ENCODE data around the gene SLC1A4.

SLC1A4 gene

DNA sequence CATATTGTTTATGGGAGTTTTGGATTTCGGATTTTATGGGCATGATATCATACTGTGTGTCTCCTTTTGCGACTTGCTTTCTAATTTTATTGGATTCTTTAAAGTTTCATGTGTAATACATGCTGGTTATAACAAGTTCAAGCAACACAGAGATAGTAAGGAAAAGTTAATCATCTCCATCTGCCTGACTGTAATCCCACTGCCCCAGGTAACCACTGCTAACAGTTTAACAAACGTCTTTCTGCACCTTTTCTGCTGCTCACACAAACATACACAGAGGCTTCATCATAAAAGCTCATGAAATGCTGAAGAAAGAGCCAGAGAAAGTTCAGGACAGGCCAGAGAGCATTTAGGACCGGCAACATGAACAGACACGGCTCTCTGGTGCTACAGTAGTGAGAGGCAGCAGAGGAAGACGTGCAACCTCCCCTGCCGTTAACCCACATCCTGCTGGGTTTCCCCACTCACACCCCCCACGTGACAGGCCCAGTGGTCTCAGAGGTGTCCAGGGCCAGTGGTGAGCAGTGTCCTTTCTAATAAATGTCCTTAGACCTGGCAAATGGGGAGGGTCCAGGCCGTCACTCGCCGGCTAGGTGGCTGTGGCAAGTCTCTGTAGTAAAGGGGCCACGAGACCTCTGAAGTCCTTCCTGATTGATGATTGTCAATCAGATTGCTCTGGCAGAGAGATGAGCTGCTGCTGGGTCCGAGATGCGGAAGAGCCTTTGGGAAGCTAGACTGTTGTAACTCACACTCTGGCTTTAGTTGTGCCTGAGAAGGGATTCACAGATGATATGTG, 43.0 kb upstream of the SLC1A4 start:
- H3K4me3 ChIP-seq (ENCODE audit: low read length), result no peak overlapping the region
- no peak for DNase-seq (ENCODE audit: low read depth)
- TF ChIP-seq, protein P1, sequence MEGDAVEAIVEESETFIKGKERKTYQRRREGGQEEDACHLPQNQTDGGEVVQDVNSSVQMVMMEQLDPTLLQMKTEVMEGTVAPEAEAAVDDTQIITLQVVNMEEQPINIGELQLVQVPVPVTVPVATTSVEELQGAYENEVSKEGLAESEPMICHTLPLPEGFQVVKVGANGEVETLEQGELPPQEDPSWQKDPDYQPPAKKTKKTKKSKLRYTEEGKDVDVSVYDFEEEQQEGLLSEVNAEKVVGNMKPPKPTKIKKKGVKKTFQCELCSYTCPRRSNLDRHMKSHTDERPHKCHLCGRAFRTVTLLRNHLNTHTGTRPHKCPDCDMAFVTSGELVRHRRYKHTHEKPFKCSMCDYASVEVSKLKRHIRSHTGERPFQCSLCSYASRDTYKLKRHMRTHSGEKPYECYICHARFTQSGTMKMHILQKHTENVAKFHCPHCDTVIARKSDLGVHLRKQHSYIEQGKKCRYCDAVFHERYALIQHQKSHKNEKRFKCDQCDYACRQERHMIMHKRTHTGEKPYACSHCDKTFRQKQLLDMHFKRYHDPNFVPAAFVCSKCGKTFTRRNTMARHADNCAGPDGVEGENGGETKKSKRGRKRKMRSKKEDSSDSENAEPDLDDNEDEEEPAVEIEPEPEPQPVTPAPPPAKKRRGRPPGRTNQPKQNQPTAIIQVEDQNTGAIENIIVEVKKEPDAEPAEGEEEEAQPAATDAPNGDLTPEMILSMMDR (IDR thresholded peaks at IDR 0.05; ENCODE audit: insufficient read depth, low read depth, low read length, missing control alignments), result no peak

DNA sequence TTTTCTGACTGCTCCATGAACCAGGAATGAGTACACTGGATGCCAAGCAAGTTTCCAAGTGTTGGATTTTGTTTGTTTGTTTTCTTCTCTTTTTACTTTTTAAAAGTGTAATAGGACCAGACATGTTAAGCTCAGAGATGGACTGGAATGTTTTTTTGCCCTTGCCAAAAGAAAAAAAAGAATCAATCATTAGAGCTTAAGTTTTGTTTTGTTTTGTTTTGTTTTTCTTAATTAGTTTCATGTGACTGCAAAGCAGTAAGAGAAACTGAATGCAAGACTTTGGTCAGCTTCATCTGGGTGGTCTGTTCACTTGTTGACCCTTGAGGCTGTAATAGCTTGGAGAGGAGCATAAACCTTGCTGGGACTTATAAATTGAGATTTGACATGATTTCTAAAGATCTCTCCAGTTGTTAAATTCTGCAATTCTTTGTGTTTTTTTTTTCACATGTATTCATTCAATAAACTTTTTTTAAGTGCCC, 42.4 kb upstream of the SLC1A4 start:
- TF ChIP-seq, protein P1 (IDR thresholded peaks at IDR 0.05; ENCODE audit: insufficient read depth, low read depth, low read length, missing control alignments), result no peak
- no peak overlapping the region for H3K4me3 ChIP-seq (ENCODE audit: low read length)
- DNase-seq (ENCODE audit: low read depth), result no peak

DNA sequence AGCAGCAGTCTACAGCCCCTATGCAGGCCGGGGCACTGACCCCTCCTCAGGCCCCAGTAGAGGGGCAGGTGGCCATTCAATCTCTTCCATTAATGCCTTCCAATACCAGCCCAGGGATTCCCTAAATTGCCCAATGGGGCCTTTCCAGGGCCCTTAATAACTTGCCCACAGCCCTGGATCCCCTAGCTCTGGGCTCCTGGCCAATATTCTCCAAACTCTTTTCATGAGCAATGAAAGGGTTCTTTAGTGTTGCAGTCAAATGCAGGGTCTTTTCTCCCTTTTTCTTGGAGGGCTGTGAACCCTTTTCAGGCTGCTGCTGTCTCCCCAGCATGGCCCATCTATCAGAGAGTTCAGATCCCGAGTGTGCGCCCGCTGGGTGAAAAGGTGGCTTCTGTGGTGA, 41.3 kb upstream of the SLC1A4 start:
- no peak overlapping the region for H3K4me3 ChIP-seq (ENCODE audit: low read length)
- DNase-seq (ENCODE audit: low read depth), result no peak
- TF ChIP-seq, protein P1 (IDR thresholded peaks at IDR 0.05; ENCODE audit: insufficient read depth, low read depth, low read length, missing control alignments), result no peak

DNA sequence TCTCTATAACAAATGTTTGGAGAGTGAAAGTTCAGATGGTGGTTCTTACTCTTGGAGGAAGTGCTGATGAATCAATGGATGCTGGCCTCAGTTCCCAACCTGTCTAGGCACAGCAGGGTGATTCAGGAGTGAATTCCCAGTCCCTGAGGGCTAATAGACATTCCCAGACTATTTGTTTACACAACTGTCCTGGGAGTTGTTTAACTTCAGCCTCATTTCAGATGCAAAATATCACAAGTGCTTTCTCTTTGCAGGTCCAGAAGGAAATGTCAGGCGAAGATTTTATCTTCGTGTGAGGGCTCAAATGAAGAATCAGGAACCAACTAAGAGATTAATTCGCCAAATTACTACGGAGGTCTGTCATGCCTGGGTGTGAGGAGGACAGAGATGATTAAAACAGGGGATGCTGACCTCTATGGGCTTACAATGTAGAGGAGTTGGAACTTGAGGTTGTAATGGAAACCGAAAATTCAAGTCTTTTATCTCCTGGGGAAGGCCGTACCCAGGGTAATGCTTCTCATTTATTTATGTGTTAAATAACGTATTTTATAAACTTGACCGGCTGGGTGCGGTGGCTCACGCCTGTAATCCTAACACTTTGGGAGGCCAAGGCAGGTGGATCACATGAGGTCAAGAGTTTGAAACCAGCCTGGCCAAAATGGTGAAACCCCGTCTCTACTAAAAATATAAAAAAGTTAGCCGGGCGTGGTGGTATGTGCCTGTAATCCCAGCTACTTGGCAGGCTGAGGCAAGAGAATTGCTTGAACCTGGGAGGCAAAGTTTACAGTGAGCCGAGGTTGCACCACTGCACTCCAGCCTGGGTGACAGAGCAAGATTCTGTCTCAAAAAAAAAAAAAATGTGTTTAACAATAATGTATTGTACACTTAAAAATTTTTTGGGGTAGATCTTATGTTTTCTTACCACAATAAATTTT, 38.7 kb upstream of the SLC1A4 start:
- no peak overlapping the region for H3K4me3 ChIP-seq (ENCODE audit: low read length)
- DNase-seq (ENCODE audit: low read depth), result peak; percentile 96
- TF ChIP-seq, protein P1 (IDR thresholded peaks at IDR 0.05; ENCODE audit: insufficient read depth, low read depth, low read length, missing control alignments), result no peak

DNA sequence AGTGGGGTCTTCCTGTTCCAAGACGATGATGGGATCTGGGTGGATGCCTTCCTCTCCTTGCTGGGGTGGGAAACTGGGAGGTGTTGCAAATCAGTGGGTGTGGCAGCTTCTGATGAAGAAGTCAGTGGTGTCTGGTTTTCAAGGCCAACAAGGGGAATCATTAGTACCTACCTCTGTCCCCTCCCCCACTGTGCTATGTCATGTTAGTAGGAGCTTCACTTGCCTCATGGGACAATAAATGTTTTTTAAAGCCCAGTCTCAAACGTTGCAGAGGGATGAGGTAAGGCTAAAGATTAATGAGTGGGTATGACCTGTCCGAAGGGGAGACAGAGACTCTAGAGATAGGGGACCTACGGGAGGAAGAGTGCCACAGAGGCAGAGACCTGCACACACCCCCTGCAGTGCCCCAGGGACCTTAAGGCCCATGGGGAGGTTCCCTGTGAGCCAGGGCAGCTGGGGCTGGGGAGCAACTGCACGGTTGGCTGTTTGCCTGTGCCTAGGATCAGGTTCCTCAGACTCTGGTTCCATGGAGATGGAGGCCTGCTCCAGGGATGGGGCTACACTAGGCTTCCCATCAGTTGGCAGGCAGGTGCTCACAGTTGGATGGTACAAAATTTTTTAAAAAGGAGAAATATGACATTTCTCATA, 37.8 kb upstream of the SLC1A4 start:
- no peak overlapping the region for H3K4me3 ChIP-seq (ENCODE audit: low read length)
- TF ChIP-seq, protein P1 (IDR thresholded peaks at IDR 0.05; ENCODE audit: insufficient read depth, low read depth, low read length, missing control alignments), result no peak
- DNase-seq (ENCODE audit: low read depth), result peak; percentile 27

DNA sequence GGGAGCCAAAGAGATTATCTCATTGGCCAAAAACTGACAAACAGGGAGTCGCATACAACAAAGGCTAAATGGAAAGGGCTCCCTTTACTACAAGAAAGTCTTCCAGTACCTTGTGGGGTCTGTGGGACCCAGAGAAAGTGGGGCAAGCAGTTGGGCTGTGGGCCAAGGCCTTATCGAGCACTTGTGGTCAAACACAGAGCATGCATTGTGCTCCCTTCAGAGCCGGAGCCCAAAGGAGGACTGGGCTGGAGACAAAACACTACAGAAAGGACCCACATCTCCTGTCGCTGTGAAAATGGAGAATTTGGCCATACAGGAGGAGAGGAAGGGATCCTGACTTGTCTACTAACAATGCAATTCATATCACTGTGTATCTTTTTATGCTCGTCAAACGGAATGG, 37.1 kb upstream of the SLC1A4 start:
- DNase-seq (ENCODE audit: low read depth), result no peak
- no peak overlapping the region for H3K4me3 ChIP-seq (ENCODE audit: low read length)

More for the DNA sequence above, 37.1 kb upstream of the SLC1A4 start:
- TF ChIP-seq, protein P1 (IDR thresholded peaks at IDR 0.05; ENCODE audit: insufficient read depth, low read depth, low read length, missing control alignments), result no peak

Data from epithelial cell of esophagus (primary cell).